ENCODE measurements around the gene MORC4. TPM values are rescaled to one million over a fixed set of nuclear protein-coding genes. Genes with fewer than 3 reads are reported as not detected.

The MORC4 gene
- total RNA-seq, 1 donor from 2014 or later, result 6.7 TPM

DNA sequence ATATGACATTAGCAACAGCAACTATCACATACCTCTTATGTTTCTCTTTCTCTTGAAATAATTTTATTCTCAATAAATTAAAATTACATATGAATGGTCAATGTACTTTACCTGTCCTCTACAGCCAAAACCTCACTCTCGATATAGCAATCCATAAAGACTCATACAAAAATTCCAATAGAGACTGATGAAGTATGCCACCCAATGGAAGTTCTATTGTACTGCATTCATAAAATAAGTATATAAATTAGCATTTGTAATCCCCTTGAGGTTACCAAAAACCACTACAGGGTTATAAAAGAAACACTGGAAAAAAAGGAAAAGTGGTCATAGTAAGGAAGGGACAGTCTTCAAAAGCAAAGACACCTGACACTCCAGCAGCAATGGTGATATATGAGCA, 47.0 kb downstream of the MORC4 start:
- DNase-seq (ENCODE audit: low read depth in 2 of 2), result peak; percentile 21 to 45

DNA sequence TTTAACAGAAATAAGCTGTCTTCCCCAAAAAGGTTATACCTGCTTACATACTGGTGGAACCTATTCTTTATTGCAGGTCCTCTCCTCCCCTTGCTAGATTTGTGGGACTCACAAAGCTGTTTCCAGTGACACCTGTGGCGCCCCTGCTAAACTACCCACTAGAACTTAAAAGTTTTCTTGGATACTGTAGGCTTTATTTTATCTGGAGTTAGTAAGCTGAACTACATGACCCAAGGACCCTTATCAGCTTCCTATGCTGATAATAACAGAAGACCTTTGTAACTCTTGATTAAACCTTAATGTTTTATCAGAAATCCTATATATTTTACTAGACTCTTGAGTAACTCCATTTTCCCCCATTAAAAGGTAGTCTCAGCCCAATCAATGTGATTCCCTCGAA, 47.5 kb downstream of the MORC4 start:
- no peak for DNase-seq (ENCODE audit: low read depth in 2 of 2)

DNA sequence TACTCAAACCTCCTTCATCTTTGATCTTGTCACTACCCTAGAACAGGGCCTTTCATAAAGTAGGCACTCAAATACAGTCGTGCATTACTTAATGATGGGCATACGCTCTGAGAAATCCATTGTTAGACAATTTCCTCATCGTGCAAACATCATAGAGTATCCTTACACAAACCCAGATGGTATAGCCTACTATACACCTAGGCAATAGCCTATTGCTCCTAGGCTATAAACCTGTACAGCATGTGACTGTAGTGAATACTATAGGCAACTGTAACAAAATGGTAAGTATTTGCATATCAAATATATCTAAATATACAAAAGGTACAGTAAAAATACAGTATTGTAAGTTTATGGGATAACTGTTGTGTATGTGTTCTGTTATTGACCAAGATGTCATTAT, 47.9 kb downstream of the MORC4 start:
- no peak for DNase-seq (ENCODE audit: low read depth in 2 of 2)

DNA sequence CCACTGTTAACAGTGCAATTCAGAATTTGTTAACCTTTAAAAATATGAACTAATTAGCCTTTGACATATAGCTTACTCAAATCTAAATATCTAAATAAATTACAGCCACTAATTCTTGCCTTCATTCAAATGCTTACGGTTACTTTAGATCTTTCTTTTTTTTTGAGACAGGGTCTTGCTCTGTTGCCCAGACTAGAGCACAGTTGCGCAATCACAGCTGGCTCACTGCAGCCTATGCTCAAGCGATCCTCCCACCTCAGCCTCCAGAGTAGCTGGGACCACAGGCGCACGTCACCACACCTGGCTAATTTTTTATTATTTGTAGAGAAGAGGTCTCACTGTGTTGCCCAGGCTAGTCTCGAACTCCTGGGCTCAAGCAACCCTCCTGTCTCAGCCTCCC, 48.8 kb downstream of the MORC4 start:
- no peak for DNase-seq (ENCODE audit: low read depth in 2 of 2)

DNA sequence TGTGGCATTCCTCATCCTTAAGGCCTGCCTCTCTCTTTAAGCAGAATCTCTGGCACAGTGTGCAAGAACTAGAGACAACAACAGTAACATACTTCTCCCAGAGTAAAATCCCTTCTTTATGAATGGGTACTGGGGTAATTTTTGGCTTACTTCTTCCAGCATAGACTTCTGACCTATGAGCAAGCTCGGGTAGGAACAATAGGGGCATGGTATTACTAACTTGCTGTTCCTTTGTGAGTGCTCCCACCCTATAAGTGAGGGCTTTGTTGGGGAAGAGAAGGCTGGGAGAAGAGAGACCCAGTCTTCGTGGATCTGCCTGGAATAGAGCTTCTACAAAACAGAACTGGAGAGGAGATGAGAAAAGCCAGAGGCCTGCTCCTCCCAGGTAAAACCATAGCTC, 49.6 kb downstream of the MORC4 start:
- DNase-seq (ENCODE audit: low read depth in 2 of 2), result no peak

DNA sequence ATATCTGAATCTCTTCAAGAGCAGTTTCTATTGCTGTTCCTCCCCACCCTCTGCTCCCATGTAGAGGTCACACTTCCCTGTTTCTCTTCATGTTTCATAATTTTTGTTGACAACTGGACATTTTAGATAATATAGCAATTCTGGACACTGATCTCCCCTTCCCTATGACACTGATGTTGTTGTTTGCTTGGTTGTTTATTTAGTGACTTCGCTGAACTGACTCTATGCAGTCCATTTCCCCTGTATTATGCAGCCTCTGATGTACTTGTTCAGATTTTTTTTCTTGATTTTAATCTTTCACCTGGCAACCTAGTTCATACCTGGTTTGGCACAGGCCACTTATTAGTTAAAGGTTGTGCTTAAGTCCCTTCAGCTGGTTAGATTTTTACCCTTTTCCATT, 50.6 kb downstream of the MORC4 start:
- DNase-seq (ENCODE audit: low read depth in 2 of 2), result no peak

DNA sequence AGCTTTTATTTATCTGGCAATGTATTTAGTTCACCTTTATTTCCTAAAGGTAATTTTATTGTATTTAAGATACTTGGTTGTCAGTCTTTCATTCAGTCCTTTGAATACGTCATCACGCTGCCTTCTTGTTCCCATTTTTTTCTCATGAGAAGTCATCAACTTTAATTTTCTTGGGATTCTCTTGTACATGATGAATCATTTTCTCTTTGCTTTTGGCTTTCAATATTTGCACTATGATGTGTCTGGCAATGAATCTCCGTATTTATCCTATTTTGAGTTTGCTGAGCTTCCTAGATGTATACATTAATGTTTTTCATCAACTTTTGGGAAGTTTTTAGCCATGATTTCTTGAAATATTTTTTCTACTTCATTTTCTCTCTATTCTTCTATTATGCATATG, 51.4 kb downstream of the MORC4 start:
- DNase-seq (ENCODE audit: low read depth in 2 of 2), result no peak

DNA sequence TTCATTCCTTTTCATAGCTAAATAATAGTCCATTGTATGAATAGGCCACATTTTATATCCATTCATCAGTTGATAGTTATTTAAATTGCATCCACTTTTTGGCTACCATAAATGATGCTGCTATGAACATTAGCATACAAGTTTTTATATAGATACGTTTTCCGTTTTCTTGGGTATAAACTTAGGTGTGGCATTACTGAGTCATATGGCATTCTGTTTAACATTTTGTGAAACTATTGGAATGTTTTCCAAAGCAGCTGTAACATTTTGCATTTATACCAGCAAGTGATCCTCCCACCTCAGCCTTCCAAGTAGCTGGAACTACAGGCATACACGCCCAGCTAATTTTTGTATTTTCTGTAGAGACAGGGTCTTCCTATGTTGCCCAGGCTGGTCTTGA, 53.5 kb downstream of the MORC4 start:
- no peak for DNase-seq (ENCODE audit: low read depth in 2 of 2)

DNA sequence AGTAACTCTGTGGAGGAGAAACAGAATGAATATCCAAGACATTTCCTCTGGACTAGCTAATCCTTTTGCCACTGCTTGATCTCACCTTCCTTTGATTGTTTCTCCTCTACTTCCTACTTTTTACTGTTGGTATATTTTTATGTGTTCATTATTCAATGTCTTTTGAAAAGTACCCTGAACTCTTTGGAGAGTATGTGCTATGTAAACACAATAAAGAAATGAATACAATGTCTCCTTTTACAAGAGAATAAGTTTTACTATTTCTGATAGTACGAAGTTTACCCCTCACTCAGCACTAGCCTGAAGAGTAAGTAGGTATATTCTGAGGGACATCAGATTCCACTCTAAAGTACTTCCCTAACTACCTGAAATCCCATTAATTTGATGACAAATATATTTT, 59.9 kb downstream of the MORC4 start:
- no peak for DNase-seq (ENCODE audit: low read depth in 2 of 2)

DNA sequence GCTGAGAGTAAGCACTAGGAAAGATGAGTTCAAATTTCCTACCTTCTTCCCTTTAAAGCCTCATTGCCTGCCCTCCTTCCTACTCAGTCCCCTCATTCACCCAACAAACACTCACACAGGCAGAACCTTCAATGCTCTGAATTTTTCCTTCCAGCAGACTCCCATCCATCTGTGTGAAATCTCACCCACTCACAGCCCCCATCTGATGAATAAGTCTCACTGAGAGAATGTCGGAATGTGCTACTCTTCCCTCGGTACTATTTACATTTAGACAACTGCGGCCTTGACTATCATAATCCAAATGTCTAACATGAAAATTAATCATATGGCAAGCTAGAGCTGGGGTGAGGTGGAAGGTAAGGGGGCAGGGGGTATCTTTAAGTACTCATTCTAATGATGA, 60.4 kb downstream of the MORC4 start:
- DNase-seq (ENCODE audit: low read depth in 2 of 2), result no peak

DNA sequence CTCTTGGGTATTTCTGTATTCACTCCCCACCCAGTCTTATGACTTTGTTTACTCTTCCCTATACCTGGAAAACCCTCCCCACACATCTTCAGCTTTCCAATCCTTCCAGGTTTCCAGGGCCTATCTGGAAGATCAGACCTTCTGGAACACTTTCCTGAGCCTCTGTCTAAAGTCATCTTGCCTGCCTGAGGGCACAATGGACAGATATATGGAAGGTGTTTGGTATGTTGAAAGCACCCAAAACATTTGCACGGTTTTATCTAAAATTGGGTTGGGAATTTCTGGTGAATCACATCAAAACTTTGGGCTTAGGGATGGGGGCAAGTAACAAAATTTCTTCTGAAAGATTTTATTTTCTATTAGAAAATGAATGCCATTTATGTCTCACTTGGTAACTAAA, 63.8 kb downstream of the MORC4 start:
- no peak for DNase-seq (ENCODE audit: low read depth in 2 of 2)

DNA sequence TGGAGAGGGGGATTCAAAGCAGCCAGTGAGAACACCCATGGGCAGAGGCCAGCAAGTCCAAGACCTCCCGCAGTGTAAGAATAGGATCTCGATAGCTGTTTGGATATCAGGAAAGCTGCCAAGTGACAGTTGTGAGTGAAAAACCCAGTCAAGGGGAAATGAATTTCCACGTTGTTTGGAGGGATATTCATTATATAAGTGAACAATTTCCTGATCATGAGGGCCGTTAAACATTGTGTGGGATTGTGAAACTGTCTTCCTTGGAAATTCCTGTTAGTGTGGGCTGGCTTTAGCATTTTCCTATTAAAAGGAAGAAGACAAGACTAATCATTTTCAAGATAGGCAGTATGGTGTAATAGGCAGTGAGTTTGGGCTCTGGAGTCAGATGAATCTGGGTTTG, 64.8 kb downstream of the MORC4 start:
- peak; percentile 33 to 38 for DNase-seq (ENCODE audit: low read depth in 2 of 2)

DNA sequence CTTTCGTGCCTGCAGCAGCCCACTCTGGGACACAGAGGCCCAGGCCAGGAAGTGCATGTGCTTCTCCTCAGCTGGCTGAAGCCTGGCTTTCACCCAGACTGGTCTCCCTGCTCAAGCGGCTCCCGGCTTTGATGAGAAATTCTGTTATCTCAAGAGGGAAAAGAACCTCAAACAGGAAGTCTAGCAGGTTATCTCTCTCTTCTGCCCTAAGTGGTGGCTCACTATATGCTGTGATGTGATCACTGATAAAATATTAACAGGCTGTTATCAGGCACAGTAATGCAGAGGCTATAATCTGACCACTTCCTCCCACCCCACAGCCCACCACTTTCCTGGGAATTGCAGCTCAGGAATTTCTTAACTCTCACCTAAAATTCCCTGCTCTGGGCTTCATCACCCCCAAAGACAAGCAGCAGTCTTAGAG, 66.5 kb downstream of the MORC4 start:
- DNase-seq (ENCODE audit: low read depth in 2 of 2), result peak in 1 of 2 donors; percentile 8

DNA sequence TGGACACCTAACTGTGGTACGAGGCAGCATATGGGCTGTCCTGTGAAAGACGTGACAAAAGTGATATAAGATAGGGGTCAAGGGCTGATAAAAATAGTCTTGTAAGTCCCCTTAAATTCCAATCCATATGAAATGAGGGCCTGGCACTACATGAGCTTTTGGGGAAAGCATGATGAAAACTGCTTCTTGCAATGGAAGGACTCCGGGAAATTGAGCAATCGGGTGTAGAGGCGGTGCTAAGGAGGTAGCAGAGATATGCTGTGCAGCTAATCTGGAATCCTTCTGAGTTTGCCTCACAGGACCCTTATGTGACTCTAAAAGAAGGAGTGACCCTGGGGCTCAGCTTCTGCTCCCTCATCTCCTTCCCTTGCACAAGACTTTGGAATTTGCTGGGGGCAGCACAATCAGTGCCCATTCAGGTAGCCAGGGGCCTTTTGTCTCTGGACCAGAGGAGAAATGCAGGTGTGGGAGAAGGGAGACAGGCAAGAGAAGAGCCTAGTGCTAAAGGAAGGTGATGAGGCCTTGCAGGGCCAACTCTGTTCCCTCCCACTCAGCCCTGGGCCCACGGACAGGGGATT, 67.0 kb downstream of the MORC4 start:
- DNase-seq (ENCODE audit: low read depth in 2 of 2), result no peak

DNA sequence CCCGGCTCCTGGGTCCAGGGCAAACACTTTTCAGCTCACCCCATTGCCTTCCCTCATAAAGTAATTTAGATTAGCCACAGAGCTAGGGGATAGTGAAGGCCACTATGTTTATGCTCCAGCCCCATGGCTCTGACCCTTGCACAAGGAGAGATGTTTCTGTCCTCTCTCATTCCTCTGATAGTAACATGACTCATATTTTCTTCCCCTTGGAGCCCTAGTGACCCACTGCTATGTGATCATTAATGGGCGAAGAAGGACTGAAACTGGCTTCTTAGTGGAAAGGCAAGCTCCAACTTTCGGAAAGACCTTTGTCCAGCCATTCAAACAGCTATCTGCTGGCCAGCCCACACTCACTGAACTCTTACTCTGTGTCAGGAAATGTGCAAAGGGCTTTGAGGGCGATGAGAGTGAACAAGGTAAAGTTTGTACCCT, 67.5 kb downstream of the MORC4 start:
- DNase-seq (ENCODE audit: low read depth in 2 of 2), result peak in 1 of 2 donors; percentile 8

DNA sequence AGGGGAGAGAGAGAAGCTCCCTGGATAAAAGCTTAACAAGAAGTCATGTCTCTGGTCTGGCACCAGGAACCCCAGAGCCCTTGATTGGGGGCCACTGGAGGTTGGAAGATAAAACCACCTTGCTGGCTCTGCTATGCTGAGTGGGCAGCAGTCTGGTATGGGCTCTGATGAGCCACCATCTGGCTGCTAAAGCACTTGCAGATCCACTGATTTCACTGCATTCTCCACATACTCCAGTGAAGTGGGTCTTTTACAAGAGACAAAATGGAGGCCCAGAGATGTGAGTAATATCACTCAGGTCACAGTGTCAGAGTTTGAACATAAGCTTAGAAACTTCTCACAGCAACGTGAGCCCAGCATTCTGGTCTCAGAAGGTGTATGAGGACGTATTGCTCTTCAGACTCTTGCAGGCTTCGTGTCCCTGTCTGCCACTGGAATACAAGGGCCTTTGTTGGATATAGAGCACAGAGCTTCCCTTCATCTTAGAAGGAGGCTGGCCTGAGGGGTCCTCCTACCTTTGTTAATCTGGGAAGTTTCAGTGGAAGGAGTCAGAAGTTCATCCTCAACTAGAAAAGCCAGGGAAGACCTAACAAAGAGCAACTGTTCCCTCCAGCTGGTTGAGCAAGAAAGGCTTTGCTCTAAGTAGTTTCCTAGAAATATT, 68.1 kb downstream of the MORC4 start:
- no peak for DNase-seq (ENCODE audit: low read depth in 2 of 2)

DNA sequence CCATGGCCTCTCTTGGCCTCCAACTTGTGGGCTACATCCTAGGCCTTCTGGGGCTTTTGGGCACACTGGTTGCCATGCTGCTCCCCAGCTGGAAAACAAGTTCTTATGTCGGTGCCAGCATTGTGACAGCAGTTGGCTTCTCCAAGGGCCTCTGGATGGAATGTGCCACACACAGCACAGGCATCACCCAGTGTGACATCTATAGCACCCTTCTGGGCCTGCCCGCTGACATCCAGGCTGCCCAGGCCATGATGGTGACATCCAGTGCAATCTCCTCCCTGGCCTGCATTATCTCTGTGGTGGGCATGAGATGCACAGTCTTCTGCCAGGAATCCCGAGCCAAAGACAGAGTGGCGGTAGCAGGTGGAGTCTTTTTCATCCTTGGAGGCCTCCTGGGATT, 71.8 kb downstream of the MORC4 start:
- no peak for DNase-seq (ENCODE audit: low read depth in 2 of 2)

DNA sequence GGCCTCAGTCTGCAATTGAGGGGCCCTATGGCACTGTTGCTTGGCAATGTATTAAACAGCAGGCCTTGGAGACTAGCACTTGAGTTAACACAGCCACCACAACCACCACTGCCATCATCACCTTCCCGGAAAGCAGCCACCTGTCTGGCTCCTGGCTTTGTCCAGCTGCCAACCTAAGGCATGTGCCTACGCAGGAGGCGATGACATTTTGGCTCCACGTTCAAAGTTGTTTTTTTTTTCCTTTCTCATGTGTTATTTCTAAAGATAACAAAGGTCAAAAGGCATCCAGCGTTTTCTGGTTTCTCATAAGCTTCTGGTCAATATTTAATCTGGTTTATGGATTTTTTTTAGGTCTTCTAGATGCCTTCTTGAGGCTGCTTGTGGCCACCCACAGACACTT, 72.3 kb downstream of the MORC4 start:
- DNase-seq (ENCODE audit: low read depth in 2 of 2), result no peak

DNA sequence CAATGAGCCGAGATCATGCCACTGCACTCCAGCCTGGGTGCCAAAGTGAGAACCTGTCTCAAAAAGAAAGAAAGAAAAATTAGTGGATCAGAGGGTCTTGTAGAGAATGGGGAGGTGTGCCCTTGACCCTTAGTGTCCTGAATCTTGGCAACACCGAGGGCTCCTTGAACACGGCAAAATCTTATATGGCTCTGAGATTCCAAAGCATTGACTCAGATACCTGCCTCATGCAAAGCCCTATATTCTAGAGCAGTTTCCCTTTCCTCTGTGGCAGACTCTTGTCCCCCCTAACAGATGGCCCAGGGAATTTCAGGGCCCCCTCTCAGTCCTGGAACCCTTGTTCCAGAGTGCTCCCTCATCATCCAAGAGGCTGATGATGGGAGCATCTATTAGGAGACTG, 73.0 kb downstream of the MORC4 start:
- DNase-seq (ENCODE audit: low read depth in 2 of 2), result no peak

DNA sequence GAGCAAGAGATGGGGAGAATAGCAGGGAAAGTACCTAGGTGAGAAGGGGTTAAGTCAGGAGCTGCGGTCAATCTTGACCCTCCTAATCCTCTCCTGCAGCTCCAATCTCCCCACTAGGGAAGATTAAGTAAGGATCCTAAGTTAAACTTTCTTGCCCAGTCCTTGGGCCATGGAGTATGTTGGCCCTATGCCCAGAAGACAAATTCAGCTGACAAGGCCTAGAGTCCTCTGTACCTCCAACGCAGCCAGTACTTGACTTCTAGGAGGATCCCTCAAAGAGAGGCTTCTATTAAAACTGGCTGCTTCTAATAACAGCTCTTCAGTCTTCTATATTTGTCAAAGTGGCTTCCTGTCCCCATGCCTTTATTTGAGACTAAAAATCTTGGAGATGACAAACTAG, 78.4 kb downstream of the MORC4 start:
- no peak for DNase-seq (ENCODE audit: low read depth in 2 of 2)

DNA sequence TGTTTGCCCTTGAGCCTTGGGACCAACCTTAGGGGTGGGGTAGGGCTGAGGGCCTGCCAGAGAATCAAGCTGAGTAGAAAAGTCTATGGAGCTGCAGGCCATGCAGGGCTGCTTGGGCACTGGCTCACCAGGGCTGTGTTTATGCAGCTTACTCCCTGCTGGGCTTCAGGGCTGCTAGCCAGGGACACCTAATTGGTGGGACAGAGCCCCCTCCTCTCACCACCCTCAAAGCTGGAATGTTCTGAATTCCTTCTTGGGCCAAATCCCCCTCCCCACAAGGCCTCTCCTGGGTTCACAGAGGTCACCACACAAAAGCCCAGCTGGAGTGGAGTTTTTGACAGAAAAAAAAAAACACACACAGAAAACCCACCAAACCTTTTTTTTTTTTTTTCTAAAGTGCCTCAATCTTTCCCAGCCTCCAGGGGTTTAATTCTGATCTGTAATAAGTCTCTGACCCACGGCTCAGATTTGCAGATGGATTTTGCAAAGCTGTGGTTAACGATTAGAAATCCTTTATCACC, 80.0 kb downstream of the MORC4 start, which contains the start of gene CLDN2:
Gene CLDN2, plus strand, starts transcription at position 471 of the 521 bp plus-strand sequence. CDS start 7,827 bp downstream, outside the sequence.
- DNase-seq (ENCODE audit: low read depth in 2 of 2), result no peak

DNA sequence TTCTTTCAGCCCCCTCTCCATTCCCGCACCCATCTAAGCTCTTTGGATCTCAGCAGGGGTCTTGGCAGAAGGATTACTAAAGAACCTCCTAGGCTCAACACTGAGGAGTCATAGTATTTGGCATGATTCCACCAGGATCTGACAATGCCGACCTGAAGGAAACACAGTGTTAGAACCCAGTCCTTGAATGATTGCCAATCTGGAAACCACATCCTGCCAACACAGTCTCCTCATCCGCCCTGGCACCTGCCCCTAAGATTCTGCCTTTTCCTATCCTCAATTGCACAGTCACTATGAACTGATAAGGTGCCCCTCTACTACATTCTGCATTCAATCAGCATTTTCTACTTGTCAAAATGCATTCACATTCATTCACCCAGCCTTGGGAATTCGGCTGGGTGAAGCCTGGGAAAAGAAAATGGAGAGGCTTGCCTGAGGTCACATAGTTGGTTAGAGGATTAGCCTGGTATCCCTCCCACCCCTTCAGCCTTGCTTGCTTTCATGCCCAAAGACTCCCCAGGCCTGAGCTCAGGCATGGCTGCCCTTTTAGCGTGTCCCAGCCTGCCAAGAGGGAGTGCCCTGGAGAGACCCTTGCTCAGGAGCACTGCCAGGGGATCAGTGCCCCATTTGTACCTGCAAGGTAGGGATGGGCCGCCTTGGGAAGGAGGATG, 82.0 kb downstream of the MORC4 start:
- DNase-seq (ENCODE audit: low read depth in 2 of 2), result peak in 1 of 2 donors; percentile 83

DNA sequence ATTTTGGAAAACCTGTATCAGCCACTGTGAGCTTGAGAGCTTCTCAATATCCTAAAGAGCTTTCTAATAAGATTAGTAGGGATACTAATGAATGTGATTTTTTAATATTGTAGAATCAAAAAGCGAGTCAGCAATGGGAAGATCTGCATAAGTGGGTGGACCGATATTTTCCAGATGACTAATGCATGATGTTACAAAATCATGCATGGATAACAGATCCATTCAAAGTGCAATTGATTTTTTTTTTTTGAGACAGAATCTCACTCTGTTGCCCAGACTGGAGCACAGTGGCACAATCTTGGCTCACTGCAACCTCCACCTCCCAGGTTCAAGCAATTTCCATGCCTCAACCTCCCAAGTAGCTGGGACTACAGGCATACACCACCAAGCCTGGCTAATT, 87.1 kb downstream of the MORC4 start:
- no peak for DNase-seq (ENCODE audit: low read depth in 2 of 2)

All from lung microvascular endothelial cell (primary cell).